OCI-LY3 (cell line): ENCODE measurements around the gene GTSE1.

ENCODE experiments used
- CTCF ChIP-seq: fragments of 200-600, 300-600 bp; sonication (generic); IDR thresholded peaks from 2 replicates; pipeline ENCODE4 v1.5.1; 2014; ENCODE audit warnings: antibody characterized with exemption, low read length, low read depth
- EZH2phosphoT487 ChIP-seq: fragments of 200-600 bp; shearing (Covaris generic); IDR thresholded peaks from 2 replicates; pipeline ENCODE4 v1.6.1; 2018; ENCODE audit warnings: antibody characterized with exemption, mixed run types, low read depth

- TF ChIP-seq CTCF (no peak), EZH2phosphoT487 (no peak)
Measured at GRCh38 chr22:46353483-46354105, 56.9 kb downstream of the GTSE1 start.
